GM12801 (cell line): ENCODE measurements around the gene PEAR1.

Experiments
- TF ChIP-seq, protein P1 (sequence below): IDR thresholded peaks from one replicate; pipeline ENCODE4 v1.5.1; 2011; ENCODE audit warnings: control low read depth; ENCODE audit not compliant: insufficient read length; ENCODE audit errors: extremely low read depth

Gene PEAR1

DNA sequence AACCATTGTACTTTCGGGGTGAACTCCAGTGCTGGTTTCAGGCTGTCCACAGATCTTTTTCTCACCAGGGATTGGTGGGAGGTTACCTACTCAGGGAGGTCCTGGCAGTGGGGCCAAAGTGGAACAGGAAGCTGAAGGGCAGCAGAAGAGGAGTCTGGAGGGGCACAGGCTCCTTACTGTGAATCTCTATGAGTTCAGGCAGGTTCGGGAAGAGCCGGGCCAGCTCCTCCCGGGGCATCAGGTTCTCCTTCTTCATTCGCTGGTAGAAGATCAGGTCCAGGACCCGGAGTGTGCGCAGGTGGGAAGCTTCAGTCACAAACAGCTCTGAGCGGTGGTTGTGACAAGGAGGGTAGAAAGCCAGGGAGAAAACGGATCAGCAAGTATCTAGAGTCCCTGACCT lies 53.6 kb downstream of the PEAR1 start:
- TF ChIP-seq, protein P1, sequence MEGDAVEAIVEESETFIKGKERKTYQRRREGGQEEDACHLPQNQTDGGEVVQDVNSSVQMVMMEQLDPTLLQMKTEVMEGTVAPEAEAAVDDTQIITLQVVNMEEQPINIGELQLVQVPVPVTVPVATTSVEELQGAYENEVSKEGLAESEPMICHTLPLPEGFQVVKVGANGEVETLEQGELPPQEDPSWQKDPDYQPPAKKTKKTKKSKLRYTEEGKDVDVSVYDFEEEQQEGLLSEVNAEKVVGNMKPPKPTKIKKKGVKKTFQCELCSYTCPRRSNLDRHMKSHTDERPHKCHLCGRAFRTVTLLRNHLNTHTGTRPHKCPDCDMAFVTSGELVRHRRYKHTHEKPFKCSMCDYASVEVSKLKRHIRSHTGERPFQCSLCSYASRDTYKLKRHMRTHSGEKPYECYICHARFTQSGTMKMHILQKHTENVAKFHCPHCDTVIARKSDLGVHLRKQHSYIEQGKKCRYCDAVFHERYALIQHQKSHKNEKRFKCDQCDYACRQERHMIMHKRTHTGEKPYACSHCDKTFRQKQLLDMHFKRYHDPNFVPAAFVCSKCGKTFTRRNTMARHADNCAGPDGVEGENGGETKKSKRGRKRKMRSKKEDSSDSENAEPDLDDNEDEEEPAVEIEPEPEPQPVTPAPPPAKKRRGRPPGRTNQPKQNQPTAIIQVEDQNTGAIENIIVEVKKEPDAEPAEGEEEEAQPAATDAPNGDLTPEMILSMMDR = no peak

DNA sequence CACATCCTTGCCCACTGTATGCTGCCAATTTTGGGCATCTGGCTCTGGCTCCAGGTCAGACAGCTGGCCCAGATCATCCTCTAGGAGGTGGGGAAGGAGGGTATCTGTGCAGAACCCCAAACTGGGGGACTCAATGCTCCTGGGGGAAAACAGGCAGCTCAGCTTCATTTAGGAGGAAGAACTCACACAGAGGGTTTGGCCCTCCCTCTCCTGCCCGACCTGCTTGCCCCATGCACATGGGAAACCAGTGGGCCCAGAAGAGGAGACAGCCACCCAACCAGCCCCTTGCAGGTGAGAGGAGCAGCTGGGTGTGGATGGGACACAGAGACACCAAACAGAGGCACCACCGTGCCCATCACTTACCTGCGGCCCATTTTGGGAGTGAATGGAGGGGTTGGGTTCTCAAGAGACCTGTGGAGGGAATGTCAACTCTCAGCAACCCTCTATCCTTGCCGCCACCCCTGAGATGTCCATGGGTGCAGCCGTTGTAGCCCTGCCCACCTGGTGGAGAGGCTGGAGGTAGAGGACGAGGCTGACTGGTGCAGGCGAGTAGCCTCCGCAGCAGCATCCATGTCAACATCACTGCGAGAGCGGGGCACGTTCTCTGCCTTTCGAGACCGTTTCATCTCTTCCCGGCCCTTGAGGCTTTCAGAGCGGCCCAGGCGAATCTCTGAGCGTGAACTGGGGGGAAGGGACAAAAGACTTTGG lies 54.5 kb downstream of the PEAR1 start:
- TF ChIP-seq, protein P1 = no peak

DNA sequence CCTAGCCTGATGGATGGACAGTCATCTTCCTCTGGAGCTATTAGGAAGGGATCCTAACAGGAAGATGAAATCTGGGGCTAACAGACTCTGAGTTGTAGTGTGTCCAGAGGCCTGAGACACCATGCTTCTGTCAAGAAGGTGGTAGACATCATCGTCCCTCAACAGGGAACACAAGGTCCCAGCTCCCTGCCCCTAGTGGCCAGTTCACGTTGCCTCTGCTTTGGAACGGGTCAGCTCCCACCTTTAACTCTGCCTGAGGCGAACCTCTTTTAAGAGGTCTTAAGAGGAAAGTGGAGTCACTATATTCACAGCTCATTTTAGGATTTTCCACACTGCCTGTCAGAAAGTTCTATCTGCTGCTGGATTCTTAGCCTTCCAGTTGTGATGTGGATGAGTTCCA lies 55.2 kb downstream of the PEAR1 start:
- TF ChIP-seq, protein P1 = no peak

DNA sequence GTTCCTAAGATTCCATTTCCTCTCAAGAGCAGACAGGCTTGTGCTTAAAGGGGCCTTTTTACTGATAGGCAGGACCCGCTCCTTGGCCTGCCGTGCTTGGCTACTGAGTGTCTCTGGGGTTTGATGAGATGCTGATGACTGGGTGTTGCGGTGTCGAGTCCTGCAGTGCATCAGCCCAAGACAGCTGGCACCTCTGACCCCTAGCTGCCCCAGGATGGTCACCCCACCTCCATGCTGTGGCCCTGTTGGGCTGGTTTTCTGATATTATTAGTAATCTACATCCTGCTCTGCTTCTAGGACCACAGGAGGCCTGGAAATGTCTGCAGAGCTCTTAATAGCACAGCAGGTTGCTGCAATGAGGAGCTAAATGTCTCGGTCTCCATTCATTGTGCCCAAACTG lies 55.6 kb downstream of the PEAR1 start:
- TF ChIP-seq, protein P1 = no peak

DNA sequence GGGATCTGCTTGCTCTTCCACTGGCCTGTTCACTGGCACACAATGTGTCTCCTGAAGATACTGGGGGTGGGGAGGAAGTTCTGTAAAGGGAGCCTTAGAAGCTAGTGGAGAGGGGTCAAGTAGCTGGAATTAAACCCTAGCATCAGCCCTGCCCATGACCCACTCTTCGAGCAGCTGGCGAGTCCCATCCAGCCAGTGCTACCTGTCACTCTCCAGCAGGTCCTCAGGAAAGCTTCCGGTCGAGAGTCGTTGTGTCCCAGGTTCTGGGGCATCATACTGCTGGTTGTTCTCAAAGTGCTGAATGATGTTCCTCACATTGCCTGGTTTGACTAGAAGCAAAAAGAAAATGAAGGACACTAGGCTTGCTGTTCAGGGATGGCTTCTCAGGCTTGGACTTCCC lies 57.9 kb downstream of the PEAR1 start:
- TF ChIP-seq, protein P1 = no peak

DNA sequence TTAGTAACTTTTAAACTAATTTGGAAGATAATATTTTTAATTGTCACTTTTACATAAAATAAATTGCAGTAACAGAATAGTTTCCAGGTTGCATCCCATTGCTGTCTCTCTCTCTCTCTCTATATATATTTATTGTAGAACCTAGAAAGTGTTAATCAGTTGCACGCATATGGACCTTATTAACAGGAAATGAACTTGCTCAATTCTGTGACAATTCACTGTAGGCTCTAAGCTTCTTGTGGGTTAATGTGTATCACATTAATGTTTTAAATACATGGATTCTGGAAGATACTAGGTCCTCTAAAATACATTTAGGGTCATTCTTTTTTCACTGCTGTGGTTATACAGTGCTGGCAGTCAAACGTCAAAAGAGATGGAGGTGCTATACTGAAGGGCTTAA lies 60.1 kb downstream of the PEAR1 start:
- TF ChIP-seq, protein P1 = no peak

DNA sequence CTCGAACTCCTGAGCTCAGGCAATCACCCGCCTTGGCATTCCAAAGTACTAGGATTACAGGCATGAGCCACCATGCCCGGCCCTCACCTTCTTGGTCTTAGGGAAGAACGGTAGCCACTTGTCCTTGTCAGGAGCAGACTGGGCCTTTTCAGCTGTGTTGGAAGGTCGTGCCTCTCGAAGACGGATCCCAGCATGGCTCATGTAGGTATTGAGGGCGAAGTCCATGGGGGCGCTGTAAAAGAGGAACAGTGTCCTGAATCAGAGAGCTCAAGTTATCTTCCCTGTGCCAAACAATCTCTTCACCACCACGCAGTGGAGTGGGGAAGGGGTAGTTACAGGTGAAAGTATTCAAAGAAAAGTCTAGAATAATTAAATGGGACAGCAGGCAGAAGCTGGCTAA lies 62.8 kb downstream of the PEAR1 start:
- TF ChIP-seq, protein P1 = no peak
